ENCODE data around the gene SPSB4.

DNA sequence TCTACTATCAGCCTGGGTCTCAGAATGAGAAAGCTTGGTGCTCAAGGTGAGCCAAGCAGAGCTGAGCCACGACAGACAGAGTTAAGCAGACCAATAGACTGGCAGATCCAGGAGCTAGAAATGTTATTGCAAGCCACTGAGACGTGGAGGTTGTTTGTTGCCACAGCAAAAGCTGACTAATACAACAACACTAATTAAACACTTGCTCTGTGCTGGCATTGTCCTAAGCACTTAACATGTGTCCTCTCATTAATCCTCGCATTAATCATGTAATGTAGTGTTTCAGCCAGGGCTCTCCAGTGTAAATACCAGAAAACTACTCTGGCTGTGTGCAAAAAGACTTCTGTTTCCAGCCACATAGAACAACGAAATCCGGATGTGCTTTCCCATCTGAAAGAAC lies 11.6 kb upstream of the SPSB4 start:
- TF ChIP-seq, protein P1, sequence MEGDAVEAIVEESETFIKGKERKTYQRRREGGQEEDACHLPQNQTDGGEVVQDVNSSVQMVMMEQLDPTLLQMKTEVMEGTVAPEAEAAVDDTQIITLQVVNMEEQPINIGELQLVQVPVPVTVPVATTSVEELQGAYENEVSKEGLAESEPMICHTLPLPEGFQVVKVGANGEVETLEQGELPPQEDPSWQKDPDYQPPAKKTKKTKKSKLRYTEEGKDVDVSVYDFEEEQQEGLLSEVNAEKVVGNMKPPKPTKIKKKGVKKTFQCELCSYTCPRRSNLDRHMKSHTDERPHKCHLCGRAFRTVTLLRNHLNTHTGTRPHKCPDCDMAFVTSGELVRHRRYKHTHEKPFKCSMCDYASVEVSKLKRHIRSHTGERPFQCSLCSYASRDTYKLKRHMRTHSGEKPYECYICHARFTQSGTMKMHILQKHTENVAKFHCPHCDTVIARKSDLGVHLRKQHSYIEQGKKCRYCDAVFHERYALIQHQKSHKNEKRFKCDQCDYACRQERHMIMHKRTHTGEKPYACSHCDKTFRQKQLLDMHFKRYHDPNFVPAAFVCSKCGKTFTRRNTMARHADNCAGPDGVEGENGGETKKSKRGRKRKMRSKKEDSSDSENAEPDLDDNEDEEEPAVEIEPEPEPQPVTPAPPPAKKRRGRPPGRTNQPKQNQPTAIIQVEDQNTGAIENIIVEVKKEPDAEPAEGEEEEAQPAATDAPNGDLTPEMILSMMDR (IDR thresholded peaks at IDR 0.05): no peak
- TF ChIP-seq POLR2A (IDR thresholded peaks at IDR 0.05): no peak

All from uterus (tissue), 2 donors.